HG03442 (cell line): ENCODE measurements around the gene ALDH9A1.
A peak's percentile ranks its signal among the peaks of the same experiment; 100 is the strongest.
"Not testable (repeated sequence)": the region's sequence is repeated elsewhere in the genome, so short reads cannot be mapped to it uniquely, and the experiment has no call there.

Source experiments
- ATAC-seq: cut with Tn5 transposase; IDR thresholded peaks from one replicate; pipeline ENCODE4 v1.9.1; 2021; ENCODE audit warnings: mild to moderate bottlenecking, moderate library complexity; ENCODE audit not compliant: unreplicated experiment

ALDH9A1 gene

DNA sequence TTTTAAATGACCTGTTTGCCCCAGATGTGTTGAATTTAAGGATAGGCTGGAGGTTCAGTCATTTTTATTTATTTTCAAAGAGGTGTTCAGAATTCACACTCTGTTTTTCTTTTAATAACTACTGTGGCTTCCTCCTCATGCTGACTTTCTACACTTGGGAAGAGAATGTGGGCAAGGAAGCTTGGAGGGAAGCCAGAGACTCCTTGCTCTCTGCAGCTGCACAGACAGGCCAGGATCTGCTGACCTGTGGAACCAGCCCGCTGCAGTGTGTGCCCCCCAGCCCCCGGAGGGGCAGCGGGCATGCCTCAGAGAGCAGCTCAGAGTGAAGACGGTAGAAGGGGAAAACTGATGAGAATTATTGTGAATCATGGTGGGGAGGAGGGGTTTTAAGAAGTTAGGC lies 50.4 kb downstream of the ALDH9A1 start:
- ATAC-seq: no peak

GRCh38 chr1:165647517-165647916 lies 50.8 kb downstream of the ALDH9A1 start:
- ATAC-seq: no peak

GRCh38 chr1:165645654-165646366 lies 52.6 kb downstream of the ALDH9A1 start:
- ATAC-seq: no peak

DNA sequence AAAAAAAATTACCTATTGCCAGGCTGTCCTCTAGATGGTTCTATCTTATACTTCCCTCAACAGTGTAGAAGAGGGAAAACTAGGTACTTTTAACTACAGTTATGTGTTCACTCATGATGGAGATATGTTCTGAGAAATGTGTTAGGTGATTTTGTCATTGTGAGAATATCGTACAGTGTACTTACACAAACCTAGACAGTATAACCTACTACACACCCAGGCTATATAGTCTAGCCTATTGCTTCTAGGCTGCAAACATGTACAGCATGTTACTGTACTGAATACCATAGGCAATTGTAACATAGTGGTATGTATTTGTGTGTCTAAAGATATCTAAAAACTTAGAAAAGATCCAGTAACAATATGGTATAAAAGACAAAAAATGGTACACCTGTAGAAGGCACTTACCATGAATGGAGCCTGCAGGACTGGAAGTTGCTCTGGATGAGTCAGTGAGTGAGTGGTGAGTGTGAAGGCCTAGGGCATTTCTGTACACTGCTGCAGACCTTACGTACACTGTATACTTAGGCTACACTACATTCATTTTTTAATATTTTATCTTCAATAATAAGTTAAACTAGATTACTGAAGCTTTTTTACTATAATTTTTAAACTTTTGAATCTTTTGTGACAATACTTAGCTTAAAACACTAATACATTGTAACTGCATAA lies 54.2 kb downstream of the ALDH9A1 start:
- ATAC-seq: no peak

DNA sequence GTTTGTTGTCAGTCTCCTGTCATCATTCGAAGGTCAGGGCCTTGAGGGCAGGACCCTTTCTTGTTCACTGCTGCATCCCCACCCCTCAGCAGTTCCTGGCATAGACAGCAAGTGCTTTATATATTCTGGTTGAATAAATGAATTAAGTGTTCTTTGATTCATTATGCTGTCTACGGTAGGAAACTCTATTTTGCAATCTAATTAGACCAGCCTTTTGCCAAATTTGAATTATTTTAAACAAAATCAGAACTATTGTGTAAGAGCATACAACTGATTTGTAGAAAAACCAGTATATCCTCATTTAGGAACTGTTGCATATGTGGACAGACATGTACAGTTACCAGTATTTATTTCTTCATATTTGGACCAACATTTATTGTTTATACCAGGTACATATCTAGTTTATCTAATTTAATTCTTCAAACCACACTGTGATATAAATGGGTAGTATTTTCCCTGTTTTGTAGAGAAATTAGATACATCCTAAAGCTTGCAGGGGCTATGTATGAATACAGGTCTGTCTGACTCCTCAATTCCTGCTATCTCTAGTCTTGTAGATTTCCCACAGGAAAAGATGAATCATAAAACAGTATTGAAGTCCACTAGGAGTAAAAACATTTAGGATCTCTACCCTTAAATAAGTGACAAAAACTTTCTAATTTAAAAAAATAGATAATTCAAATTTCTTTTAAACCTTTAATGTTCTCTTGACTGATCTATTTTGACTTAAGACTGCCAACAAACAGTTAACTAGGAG lies 57.0 kb downstream of the ALDH9A1 start:
- no peak for ATAC-seq

DNA sequence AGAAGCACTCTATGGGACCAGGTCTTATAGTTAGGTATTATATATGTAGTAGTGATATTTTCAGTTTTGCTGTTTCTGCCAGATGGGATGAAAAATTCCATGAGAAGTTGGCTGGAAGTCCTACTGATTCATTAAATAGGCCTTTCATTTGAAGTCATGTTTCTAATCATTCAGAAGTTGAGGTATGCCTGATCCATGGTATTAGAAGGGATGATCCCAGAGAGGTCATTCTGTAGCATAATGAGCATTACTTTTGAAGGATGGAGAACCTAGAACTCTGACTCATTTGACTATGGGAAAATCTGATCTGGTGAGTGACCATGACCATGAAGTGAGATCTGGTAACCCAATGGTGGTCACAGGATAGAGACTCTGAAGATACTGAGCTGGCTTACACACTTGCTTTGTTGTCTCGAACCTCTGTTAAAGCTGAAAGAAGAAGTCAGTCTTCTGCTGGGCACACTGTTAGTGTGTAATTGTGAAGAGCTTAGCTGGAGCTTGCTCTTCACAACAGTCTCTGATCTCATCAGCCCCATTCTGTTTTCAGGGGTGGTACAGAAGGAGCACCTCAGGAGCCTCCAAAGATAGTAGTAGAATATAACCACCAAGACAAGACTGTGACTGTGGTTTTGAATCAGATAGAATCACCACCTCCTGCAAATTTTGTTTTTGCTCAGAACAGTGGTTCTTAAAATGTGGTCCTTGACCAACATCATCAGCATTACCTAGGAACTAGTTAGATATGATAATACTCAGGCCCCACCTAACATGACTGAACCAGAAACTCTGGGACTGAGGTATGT lies 58.3 kb downstream of the ALDH9A1 start:
- ATAC-seq: no peak

DNA sequence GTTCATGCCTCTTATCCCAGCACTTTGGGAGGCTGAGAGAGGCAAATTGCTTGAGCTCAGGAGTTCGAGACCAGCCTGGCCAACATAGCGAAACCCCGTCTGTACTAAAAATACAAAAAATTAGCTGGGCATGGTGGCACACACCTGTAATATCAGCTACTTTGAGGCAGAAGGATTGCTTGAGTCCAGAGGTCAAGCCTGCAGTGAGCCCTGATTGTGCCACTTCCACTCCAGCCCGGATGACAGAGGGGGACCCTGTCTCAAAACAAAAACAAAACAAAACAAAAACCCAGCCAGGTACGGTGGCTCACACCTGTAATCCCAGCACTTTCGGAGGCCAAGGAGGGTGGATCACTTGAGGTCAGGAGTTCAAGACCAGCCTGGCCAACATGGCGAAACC lies 60.2 kb downstream of the ALDH9A1 start:
- not testable (repeated sequence) for ATAC-seq

GRCh38 chr1:165637427-165637826 lies 60.9 kb downstream of the ALDH9A1 start:
- ATAC-seq: no peak

DNA sequence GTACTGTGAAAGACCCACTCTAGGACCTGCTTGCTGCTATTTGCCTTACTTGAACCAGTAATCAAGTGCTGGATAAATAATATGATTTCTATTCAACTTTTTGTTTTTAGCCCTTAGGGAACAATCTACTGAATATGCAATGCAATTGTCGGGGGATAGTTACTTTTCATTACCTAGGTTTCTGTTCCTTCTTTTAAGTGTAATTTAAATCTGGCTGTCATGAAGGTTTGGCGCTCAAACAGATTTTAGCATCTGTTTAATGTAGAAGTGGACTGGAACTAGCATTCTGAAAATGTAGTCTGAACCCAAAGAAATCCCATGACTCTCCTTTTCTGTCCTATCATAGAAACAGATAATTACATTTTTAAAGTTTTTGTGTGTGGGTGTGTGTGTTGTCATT lies 62.5 kb downstream of the ALDH9A1 start:
- no peak for ATAC-seq

DNA sequence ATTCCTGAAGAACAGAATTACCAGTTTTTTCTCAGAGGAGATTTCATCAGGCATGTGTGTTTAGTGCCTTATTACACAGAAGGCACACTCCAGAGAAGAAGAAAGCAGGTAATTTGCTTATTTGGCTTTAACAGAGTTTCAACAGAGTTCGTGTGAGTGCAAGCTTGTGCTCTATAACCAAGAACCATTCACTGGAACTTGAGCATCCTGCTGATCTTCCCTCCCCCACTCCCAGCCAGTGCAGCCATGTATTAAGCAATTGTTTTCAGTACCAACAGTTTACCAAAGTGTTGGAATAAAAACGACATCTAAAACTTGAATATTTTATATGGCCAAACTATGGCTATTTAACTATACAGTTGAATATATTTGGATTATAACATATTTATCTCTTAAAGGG lies 63.0 kb downstream of the ALDH9A1 start:
- no peak for ATAC-seq

- ATAC-seq: no peak
Observed at GRCh38 chr1:165634154-165634921, 64.0 kb downstream of the ALDH9A1 start.

DNA sequence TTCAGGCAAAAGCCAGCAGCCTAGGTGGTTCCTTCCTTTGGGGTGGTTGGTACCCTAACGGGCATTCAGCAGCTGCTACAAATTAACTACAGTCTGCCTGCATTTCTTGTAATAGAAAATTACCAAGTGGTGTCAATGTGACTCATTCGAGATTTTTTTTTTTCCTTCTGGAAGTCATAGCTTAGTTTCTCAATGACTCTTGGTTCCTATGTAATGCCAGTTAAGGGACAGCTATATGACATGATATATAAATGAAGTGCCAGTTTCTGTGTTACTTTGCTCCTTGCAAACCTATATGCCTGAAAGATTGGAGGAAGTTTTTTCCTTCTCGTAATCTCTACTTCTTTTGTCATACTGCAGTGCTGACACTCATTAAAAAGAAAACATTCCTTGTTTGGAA lies 64.7 kb downstream of the ALDH9A1 start:
- no peak for ATAC-seq

GRCh38 chr1:165632491-165632890 lies 65.9 kb downstream of the ALDH9A1 start:
- no peak for ATAC-seq

DNA sequence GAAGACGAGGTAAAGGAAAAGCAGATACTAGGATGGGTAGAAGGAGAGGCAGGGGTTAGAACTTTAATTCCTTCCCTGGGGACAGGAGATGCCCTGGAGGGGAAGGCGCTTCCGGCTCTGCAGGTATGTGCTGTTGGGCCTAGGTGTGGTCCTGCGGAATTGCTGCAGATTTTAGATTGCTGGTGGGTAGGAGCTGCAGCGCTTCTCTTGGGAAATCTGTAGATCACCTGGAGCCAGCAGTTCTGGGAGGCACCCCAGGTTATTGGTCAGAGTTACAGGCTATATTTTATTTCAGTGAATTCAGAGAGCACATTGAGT lies 66.3 kb downstream of the ALDH9A1 start:
- no peak for ATAC-seq

- ATAC-seq: peak; percentile 41
Observed at GRCh38 chr1:165631342-165632151, 66.8 kb downstream of the ALDH9A1 start.

DNA sequence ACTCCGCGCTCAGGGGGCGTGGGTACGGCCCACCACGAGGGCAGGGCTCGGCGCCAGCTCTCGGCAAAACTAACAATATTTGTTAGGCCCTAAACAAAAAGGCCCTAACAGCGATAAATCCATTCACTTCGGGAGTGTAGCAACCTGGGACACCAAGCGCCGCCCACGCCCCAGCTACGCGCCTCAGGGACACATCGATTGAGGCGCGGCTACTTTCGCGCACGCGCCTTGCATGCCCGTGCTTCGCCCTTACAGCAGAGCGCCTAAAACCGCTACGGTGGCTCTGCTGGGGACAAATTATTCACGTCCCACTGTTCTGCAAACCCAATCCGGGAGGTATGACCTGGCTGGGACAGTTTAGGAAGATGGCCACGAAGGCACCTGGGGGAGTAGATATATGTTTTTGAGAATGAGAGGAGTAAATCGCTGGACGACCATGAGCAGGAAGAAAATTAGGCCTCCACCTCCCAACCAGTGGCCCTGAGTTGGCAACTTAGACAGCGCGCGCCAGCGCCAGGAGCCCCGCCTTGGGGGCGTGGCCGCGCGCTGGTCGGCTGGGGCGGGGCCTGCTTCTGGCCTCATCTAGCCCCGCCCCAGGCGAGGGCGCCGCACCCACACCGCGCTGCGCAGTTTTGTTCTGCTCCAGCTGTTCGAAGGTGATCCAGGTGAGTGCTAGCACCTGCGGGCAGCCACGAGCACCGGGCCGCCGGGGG lies 67.6 kb downstream of the ALDH9A1 start, which contains the start of gene MGST3:
TSS of gene MGST3 (plus strand) at position 606 of the 713 bp plus-strand sequence. CDS start 18,614 bp downstream, outside the sequence.
- peak; percentile 80 for ATAC-seq

- peak; percentile 0 for ATAC-seq
Observed at GRCh38 chr1:165629848-165630628, 68.3 kb downstream of the ALDH9A1 start.

- ATAC-seq: no peak
Observed at GRCh38 chr1:165629151-165629550, 69.2 kb downstream of the ALDH9A1 start.
